IPS-11a (cell line): ENCODE measurements around the gene GREB1.
"Not testable (repeated sequence)": the region's sequence is repeated elsewhere in the genome, so short reads cannot be mapped to it uniquely, and the experiment has no call there.

Source experiments
- H3K4me3 ChIP-seq: one replicate; pipeline ENCODE4 v1.5.1; 2013; ENCODE audit warnings: low read depth, low read length, control low read depth

Gene GREB1

GRCh38 chr2:11659115-11659475, 125.2 kb downstream of the GREB1 start:
- H3K4me3 ChIP-seq, result no peak overlapping the region

DNA sequence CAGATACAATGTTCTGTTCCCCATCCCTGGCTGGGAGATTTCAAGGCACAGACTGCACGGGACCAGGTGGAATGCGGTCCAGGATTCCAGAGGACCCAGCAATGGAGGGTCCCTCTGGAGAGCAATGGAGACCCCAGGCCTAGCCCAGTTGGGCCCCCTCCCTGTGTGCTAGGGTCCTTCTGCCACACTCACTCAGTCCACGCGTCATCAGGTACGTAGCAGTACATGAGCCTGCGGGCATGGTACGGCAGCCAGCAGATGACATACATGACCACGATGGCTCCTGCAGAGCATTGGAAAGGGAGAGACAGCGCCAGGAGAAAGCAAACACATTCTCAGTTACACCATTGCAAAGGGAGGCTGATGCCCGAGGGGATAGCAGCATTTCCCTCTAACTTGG, 126.0 kb downstream of the GREB1 start:
- no peak overlapping the region for H3K4me3 ChIP-seq

DNA sequence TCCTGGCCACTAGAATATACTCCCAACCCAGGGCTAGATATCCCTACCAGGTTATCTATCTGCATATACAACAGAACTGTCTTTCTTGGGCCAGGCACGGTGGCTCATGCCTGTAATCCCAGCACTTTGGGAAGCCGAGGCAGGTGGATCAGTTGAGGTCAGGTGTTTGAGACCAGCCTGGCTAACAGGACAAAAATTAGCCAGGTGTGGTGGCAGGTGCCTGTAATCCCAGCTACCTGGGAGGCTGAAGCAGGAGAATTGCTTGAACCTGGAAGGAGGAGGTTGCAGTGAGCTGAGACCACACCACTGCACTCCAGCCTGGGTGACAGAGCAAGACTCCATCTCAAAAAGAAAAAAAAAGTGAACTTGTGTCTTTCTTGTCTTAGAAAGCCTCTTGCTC, 126.6 kb downstream of the GREB1 start:
- H3K4me3 ChIP-seq, result not testable (repeated sequence)

- no peak overlapping the region for H3K4me3 ChIP-seq
Observed at GRCh38 chr2:11661891-11662435, 128.1 kb downstream of the GREB1 start.

DNA sequence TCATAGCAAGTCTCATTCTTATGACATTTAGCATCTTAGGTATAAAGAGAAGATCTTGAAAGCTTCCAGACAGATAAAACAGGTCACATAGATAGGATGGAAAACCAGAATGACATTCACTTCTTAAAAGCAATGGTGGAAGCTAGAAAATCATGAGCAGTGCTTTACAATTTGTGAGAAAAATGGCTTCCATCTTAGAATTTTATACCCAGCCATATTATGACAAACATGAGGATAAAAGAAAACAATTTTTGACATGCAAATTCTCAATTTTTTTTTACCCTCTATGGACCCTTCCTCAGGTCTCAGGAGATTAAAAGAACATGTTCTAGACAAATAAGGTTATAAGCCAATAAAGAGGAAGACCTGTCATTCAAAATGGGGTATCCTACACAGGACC, 129.0 kb downstream of the GREB1 start:
- H3K4me3 ChIP-seq, result no peak overlapping the region

DNA sequence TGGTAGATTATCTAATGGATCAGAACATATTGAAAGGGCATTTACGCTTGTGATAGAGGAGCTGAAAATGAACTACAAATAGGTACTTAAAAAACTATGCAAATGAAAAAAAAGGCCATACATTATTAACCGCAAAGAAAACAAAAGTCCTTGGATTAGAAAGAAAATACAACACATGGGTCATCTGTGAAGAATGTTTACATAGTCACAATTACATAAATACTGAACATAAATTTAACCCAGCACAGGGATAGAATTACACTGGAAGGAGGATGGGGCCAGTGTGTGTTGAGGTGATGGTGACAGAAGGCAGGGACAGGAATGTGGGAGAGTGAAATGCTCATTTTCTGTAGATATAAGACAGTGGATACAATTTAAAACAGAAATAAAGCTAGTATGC, 129.6 kb downstream of the GREB1 start:
- no peak overlapping the region for H3K4me3 ChIP-seq

DNA sequence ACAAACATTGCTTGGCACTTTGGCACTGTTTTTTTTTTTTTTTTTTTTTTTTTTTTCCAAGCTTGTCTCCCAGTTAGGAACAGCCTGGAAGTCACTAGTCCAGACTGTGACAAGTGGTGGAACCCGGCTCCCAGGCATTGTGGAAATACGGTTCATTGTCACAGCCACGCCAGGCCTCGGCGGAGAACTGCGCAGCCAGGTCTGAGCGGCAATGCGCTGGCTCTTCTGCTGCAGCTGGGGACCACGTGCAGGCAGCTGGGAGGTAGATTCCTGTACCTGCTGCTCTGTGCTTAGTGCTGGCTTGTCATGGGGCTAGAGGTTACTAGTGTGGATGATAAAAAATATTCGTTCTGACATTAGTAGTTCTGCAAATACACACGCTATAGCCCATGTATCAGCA, 131.2 kb downstream of the GREB1 start:
- H3K4me3 ChIP-seq, result no peak overlapping the region

GRCh38 chr2:11665510-11666362, 131.9 kb downstream of the GREB1 start:
- no peak overlapping the region for H3K4me3 ChIP-seq

- H3K4me3 ChIP-seq, result no peak overlapping the region
Observed at GRCh38 chr2:11667194-11667593, 133.3 kb downstream of the GREB1 start.

- no peak overlapping the region for H3K4me3 ChIP-seq
Observed at GRCh38 chr2:11667866-11668637, 134.2 kb downstream of the GREB1 start.

GRCh38 chr2:11669454-11670291, 135.8 kb downstream of the GREB1 start, which contains the start of gene NTSR2:
TSS of gene NTSR2 (minus strand) at chr2:11670195. CDS start at chr2:11670129, 66 bp downstream.
- no peak within 1 kb of the TSS for H3K4me3 ChIP-seq

GRCh38 chr2:11672407-11672806, 138.6 kb downstream of the GREB1 start:
- H3K4me3 ChIP-seq, result no peak overlapping the region

- no peak overlapping the region for H3K4me3 ChIP-seq
Observed at GRCh38 chr2:11674983-11675382, 141.1 kb downstream of the GREB1 start.

DNA sequence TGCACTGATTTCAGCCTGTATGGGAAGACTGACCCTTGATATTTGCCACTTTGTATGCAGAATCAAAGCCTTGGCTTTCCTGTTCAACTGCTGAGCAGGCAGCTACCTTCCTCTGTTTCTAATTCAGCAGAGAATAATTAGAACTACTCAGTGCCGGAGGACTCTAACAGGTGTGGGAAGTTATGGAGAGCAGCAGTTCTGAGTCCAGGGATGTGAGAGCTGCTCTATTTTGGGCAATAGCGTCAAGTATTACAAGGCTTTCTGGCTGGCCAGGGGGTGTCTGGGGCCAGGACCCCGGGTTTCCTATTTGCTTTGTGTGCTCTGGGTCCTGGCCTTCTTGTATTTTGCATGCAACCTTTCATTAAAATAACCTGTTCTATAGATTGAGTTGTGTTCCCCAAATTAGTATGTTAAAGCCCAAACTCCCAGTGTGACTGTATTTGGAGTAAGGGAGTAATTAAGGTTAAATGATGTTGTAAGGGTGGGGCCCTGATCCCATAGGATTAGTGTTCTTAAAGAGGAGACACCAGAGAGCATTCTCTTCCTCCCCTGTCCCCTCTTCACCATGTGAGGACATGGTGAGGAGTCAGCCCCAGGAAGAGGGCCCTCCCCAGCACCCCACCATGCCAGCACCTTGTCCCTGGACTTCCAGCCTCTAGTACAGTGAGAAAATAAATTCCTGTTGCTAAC, 141.7 kb downstream of the GREB1 start:
- H3K4me3 ChIP-seq, result no peak overlapping the region

DNA sequence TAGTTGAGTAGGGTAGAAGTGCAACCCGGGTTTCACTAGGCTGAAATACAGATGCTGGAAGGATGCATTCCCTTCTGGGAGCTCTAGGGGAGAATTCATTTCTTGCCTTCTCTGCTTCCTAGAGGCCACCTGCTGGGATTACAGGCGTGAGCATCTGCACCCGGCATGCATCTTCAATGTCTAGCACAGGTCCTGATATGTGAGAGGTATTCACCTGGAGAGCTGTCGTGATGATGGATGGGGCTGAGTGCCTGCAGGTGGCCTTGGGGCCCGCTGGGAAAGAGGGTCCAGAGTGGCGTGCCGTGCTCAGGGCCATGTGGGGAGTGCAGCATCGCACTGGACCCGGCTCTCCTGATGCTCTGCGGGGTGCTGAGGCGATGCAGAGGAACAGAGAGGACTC, 142.8 kb downstream of the GREB1 start:
- no peak overlapping the region for H3K4me3 ChIP-seq

DNA sequence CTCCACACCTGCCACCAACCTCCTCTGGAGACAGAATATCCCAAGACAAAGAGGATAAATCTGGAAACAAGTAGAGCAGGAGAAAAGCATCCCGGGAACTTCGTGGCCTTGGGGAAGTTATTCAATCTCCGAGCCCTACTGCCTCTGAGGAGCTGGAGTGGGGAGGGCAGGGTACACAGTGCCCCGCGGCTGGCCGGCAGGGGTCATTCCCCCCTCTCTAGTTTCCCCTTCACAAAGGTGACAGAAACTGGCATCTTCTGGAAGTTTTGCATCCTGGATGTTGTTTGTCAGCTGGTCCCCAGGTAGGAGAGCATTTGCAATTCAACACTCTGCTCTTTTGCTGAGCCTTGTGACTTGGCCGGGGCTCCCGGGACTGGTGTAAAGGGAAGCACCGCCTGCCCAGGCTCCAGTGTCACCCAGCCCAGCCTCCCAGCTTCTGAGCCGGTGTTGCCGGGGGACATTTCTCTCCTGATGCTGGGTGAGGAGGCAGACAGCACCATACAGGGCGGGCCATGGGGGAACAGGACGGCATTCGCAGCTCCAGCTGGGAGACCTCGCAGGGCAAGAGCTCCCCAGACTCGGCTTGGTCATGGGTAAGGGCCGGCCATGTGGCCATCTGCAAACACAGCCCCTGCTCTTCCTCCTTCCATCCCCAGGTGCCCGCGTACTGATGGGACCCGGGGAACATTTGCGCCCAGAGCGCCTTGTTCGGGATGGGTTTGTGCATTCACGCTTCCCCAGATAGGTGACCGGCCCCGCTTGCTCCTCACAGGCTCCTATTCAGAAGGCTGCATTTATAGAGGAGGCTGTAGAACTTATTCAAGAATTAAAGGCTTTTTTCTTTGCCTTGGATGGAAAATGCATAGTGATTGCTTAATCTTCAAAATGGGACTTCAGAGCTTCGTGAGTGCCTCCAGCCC, 143.6 kb downstream of the GREB1 start:
- no peak overlapping the region for H3K4me3 ChIP-seq

- no peak overlapping the region for H3K4me3 ChIP-seq
Observed at GRCh38 chr2:11678306-11678960, 144.6 kb downstream of the GREB1 start.

GRCh38 chr2:11679016-11679415, 145.2 kb downstream of the GREB1 start:
- no peak overlapping the region for H3K4me3 ChIP-seq
